ENCODE results near the gene TAS1R1.

The TAS1R1 gene

DNA sequence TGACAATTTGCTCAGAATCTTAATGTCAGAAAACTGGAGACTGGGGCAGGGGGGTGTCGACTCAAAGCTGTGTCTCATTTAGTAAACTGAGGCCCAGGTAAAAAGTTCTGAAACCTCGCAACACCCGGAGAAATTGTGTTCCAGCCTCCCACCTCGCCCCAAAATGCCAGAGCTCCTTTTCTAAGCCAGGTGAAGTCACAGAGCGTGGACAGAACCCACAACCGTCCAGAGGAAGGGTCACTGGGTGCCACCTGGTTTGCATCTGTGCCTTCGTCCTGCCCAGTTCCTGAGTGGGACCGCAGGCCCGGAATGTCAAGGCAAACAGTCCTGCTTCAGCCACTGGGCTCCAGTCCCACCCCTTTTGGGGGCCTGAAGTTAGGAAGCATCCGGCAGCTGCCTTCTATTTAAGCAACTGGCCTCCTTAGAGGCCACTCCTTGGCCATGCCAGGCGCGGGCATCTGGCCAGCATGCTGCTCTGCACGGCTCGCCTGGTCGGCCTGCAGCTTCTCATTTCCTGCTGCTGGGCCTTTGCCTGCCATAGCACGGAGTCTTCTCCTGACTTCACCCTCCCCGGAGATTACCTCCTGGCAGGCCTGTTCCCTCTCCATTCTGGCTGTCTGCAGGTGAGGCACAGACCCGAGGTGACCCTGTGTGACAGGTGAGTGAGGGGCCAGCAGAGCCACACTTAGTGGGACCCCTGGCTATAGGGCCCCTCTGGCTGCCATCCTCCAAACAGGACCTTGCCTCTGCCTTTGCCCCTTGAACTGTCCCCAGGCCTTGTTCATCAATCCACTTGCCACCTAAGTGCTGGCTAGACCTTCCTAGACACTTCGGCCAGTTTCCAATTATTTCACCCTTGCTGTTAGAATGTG lies at the start of gene TAS1R1:
Gene TAS1R1 (plus strand): TSS at position 401 of the 872 bp plus-strand sequence. CDS start 67 bp downstream, at position 468.
- DNase-seq = no peak

DNA sequence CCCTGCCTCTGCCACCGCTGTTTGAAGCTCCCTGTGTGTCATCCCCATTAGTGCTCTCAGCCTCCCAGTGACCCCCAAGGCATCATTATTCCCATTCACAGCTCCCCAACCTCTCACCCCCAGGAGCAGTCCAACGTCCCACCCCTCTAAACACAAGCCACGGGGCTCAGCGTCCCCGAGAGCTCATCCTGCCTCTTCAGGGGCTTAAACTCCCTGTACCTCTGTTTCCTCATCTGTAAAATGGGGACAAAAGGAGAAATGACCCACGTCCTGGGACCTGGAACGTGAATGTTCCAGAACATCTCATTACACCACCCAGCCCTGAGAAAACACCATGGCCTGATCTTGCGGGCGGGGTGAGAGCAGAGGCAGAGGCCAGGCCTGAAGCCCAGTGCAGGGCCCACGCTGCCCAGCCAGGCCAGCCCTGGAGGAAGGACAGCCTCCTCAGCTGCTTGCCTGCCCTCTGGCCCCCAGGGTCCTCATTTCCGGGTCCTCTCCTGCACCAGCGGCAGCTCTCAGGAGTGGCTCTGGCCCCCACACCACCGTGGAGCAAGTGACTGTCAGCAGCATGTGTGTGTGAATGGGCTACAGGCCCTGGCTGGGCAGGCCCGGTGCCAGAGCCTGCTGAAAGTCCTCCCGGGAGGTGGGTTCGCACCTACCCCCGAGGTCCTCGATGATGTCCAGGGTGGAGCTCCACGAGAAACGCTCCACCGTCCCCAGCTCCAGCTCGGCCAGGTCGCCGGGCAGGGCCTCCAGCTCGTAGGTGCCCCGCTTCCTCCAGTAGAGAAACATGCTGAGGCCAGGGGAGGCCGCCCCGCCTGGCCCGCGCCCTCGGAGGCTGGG lies 49.5 kb upstream of the TAS1R1 start:
- no peak for DNase-seq

DNA sequence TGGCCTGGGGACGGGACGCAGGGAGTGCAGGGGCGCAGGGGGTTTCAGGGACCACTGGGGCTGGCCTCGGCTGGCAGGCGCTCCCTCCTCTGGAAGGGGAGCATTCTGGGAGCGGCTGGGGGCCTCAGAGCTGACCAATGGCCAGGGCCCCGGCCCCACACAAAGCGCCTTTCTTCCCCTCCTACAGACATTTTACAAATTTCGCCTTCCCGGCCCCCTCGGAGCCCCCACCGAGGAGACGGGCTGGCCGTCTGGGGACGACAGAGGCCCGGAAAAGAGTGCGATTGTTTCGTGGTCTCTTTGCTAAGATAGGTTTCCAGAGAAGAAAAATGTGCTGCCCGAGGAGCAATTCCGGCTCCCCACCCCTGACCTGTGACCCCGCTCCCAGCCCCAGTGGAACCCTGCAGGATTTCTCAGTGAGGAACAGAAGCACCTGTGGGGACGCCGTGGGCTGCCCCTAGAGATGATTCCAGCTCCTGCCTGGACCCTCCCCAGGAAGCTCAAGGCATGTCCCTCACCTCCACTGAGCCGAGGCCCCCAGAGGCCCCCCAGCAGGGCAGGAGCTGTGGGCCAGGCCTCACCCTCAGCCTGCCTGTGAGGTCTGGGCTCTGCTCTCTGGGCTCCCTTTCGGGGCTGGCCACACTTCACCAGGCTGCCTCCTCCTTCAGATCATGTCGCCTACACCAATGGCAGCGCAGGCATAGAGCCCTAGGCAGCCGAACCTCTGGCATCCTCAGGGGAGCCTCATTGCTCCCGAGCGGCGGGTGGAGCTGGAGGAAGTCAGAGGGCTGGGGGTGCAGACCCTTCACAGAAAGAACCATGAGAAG lies 48.7 kb upstream of the TAS1R1 start:
- no peak for DNase-seq

- DNase-seq = no peak
Observed at GRCh38 chr1:6507037-6507428, 48.1 kb upstream of the TAS1R1 start.

GRCh38 chr1:6507461-6507911 lies 47.6 kb upstream of the TAS1R1 start:
- DNase-seq = no peak

- DNase-seq = no peak
Observed at GRCh38 chr1:6508154-6508815, 46.8 kb upstream of the TAS1R1 start.

- DNase-seq = no peak
Observed at GRCh38 chr1:6508816-6509189, 46.3 kb upstream of the TAS1R1 start.

DNA sequence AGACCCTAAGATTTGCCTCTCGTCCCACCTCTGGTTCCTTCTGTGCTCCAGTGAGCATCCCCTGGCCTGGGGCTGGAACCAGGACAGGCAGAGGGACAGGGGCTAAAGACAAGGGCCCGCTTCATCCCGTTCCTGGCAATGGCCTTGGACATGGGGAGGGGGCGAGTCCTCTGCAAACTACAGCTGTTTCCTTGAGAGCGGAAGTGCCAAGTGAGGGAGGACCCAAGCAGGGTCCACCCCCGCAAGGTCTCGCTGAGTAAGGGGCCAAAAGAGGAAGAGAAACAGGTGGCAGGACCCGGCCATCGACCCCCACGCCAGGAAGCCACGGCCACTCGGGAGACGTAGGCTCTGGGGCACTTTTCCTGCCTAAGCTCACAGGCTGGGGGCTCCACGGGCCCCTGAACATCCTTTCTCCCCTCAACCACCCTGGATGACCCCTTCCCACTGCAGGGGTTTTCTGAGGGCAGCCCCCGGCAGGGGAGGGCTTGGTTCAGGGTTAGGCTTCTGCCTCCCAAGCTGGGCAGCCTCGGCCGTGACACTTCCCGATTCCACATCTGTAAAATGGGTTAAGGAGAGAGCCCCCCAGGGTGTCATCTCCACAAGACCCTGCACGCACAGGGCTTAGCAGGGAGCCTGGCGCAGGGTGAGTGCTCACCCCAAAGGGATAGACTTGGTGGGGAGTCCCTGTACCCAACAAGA lies 45.7 kb upstream of the TAS1R1 start:
- no peak for DNase-seq

DNA sequence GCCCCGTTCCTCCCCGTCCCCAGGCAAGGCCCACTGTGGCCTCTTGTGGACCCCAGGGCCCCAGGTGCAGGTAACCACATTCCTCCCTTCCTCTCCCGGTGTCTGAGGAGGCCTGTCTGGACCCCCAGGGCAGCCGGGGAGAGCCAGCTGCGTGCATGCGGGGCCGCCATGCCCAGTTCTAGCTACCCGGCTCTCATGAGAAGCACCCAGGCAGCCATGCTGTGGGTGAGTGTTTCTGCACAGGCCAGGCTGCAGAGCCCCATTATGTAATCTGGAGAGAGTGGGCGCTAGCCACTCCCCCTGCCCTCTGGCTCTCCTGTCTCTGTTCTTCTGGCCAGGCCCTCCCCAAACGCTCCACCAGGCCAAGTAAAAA lies 45.2 kb upstream of the TAS1R1 start:
- DNase-seq = no peak

DNA sequence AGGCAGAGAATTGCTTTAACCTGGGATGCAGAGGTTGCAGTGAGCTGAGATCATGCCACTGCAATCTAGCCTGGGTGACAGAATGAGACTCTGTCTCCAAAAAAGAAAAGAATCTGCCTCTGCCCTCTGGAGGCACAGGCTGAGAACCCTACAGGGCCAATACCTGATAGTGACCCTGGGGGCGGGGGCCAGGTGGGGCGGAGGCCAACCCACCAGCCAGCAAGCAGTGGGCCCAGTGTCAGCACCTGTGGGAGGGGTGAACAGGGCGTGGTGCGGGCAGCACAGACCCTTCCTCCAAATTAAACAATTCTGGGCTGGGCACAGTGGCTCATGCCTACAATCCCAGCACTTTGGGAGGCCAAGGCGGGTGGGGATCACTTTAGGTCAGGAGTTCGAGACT lies 44.6 kb upstream of the TAS1R1 start:
- no peak for DNase-seq

- DNase-seq = no peak
Observed at GRCh38 chr1:6511056-6511455, 44.1 kb upstream of the TAS1R1 start.

GRCh38 chr1:6511561-6512244 lies 43.4 kb upstream of the TAS1R1 start:
- DNase-seq = no peak

- no peak for DNase-seq
Observed at GRCh38 chr1:6512245-6512907, 42.7 kb upstream of the TAS1R1 start.

GRCh38 chr1:6512908-6513280 lies 42.2 kb upstream of the TAS1R1 start:
- DNase-seq = no peak

- no peak for DNase-seq
Observed at GRCh38 chr1:6513320-6513801, 41.7 kb upstream of the TAS1R1 start.

DNA sequence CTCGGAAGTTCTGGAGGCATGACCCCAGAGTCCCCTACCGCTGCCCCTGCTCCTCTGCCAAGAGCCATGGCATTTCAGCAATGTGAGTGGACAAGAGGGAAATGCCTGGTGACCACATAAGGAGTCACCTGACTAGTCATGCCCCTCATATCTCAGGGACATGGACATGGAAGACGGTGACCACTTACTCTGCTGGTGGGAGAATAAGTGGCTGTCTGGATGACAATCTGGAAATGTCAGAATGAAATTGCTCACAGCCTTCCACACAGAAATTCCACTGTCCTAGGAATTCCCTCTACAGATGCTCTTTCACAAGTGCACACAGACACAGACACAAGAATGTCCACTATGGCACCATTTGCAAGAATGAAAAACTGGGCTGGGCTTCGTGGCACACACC lies 39.3 kb upstream of the TAS1R1 start:
- DNase-seq = no peak

DNA sequence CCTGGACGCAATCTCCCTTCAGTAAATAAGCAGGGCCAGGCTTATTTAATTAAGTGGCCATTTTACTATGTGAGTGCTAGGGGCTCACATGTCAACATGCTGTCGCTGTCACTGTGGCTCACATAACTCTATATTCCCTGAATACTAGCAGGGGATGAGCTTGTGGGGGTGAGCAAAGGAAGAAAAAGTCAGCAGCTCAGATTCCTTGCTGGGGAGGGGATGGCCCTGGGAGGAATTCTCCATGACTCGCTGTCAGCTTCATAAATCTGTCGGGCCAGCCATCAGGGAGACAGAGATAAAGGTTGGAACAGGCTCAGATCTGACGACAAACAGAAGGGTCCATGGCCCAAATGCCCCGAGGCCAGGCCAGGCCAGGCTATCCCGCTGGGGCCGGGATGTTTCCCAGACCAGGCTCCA lies 37.7 kb upstream of the TAS1R1 start:
- DNase-seq = no peak

DNA sequence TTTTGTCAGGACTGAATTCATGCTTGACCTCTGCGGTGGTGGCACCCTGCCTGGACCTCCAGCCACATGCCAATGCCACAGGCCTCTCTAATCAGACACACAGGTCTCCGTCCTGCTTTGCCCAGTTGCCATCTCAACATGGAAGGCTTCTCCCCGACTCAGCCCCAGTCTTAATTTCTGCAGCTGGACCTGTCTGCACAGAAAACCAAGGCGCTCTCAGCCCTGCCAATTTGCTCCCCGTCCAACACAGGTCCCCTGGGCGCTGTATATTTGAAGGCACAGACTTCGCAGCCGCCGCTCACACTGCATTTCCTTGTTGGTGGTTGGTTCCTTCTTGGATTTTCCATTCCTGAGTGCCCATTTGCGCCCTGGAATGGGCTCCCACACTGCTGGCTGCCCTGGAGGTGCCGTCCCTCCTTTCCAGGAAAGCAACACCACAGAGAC lies 35.6 kb upstream of the TAS1R1 start:
- no peak for DNase-seq

GRCh38 chr1:6519935-6520671 lies 35.0 kb upstream of the TAS1R1 start:
- DNase-seq = no peak

DNA sequence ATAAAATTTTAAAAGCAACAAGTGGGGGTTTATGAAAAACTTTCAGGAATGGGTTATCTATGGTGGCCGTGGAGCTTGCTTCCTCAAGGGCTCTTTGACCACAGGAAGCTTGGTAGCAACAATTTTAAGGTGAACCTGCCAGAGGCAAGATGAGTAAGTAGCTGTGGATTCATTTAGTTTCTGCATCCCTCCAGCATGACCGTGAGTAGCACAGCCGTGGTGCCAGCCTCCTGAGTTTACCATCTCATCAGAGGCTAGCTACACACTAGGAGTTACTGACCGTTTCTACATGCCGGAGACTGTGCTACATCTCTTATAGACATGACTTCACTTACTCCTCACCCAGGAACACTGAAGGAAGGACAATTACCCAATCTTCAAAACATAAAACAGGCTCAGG lies 33.6 kb upstream of the TAS1R1 start:
- no peak for DNase-seq
